Activated CD4-positive, alpha-beta T cell treated with anti-CD3 and anti-CD28 coated beads, Interleukin-10, Interleukin-2, amounts not matched to agents 100 ng/mL and 50 ng/mL, durations not matched to agents 16 hours and 8 hours (primary cell): ENCODE results near the gene AGPAT4.

ENCODE experiments used
- DNase-seq: peaks from one replicate; pipeline ENCODE4 v3.0.0-alpha.2; 2020

The AGPAT4 gene

GRCh38 chr6:161254126-161254463 is 19.8 kb downstream of the AGPAT4 start:
- DNase-seq, result no peak

- no peak for DNase-seq
These were observed 22.5 kb downstream of the AGPAT4 start for GRCh38 chr6:161251345-161251744.

DNA sequence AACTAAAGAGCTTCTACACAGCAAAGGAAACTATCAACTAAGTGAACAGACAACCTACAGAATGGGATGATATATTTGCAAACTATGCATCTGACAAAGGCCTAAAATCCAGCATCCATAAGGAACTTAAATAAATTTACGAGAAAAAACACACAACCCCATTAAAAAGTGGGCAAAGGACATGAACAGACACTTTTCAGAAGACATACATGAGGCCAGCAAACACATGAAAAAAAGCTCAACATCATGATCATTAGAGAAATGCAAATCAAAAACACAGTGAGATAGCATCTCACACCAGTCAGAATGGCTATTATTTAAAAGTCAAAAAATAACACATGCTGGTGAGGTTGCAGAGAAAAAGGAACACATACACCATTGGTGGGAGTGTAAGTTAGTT is 24.5 kb downstream of the AGPAT4 start:
- no peak for DNase-seq

- DNase-seq, result no peak
These were observed 27.1 kb downstream of the AGPAT4 start for GRCh38 chr6:161246725-161247124.

- DNase-seq, result no peak
These were observed 28.5 kb downstream of the AGPAT4 start for GRCh38 chr6:161245363-161245762.

DNA sequence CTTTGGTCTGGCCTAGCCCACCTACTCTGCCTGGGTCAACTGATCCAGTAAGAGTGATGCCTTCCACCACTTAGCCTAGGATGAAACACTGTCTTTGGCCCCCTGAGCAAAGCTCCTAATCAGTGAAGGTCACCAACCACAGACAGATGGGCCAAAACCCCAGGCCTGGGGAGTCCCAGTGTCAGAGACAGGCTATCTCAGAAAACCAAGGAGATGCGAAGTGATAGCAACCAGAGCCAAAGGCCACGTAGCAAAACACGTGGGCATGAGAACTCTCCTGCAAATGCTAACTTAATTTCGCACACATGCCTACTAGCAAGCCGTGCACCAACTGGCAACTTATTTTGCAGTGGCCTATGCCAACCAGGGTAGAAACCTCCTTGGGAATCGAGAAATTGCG is 29.1 kb downstream of the AGPAT4 start:
- no peak for DNase-seq

GRCh38 chr6:161242779-161243693 is 30.8 kb downstream of the AGPAT4 start:
- DNase-seq, result no peak

DNA sequence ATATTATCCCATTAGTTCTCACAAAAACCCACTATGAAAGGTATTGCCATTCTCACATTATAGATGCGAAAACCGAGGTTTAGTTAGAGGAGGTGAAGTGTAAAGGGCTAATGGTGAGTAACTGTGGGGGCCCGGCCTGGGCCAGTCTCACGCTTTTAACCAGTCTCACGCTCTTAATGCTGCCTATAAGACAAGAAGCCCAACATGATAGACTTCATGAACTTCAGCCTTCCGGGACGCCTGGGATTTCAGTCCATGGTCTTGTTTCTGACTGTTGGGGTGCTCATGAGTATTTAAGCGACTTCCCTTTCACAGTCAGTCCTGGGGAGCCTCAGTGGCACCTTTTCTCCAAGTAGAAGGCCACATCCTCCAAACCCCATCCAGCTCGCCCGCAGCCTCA is 31.7 kb downstream of the AGPAT4 start:
- DNase-seq, result no peak

GRCh38 chr6:161239001-161239400 is 34.9 kb downstream of the AGPAT4 start:
- no peak for DNase-seq

- DNase-seq, result no peak
These were observed 35.4 kb downstream of the AGPAT4 start for GRCh38 chr6:161238500-161238899.

- DNase-seq, result no peak
These were observed 35.8 kb downstream of the AGPAT4 start for GRCh38 chr6:161238081-161238480.

DNA sequence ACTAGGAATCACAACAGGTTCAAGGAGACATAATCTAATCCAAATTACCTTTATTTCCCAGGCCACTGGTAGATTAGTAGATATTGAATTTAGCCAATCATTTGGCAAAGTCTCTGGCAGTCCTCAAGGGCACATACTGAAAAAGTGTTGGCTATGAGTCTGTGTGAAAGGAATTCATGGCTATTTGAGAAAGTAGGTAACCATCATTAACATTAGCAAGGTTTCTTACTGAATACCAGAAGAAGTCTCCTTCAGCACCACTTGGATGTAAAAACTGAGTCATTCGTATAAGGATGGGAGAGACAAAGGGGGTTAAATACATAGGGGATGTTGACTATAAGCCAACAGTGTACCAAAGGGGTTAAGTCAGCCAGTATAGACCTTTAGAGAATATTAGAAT is 36.7 kb downstream of the AGPAT4 start:
- DNase-seq, result no peak

- peak; percentile 21 for DNase-seq
These were observed 37.9 kb downstream of the AGPAT4 start for GRCh38 chr6:161235776-161236633.

GRCh38 chr6:161233986-161234661 is 39.7 kb downstream of the AGPAT4 start:
- DNase-seq, result no peak

GRCh38 chr6:161232467-161232866 is 41.4 kb downstream of the AGPAT4 start:
- DNase-seq, result no peak

- no peak for DNase-seq
These were observed 41.9 kb downstream of the AGPAT4 start for GRCh38 chr6:161232010-161232409.

DNA sequence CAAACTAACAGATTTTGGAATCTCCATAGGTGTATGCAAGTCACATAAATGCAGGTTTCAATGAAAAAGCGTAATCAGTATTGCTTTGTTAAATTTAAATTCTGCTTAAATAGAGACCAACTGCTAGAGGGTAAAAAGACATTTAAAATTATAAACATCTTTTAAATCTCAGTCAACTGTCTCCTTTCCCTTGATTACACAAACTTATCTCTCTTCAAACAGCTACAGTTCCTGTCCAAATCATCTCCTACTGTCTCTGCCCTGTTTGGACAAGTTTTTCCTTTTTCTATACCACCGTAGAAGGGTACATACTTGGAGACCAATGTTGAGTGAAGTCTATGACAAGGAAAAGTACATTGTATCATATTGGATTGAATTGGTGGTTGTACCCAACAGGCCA is 43.5 kb downstream of the AGPAT4 start:
- no peak for DNase-seq

- peak; percentile 63 for DNase-seq
These were observed 44.8 kb downstream of the AGPAT4 start for GRCh38 chr6:161228921-161229591.

DNA sequence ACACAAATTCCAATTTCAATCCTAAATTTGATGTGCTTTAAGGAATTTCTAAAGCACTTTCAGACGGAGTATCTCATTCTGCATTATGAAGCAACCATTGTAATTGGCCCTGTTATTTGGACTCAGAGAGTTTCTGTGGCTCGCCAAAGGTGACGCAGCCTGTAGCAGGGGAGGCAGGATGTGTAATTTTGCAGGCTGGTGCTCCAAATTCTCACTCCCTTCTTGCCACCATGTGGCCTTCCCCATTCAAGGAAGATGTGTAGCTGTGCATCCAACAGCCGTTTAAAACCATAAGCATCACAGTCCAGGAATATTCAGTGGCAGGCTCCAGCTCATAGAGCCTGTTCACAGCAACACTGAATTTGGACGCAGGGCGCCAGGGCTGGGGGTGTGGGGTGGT is 45.8 kb downstream of the AGPAT4 start:
- DNase-seq, result no peak

DNA sequence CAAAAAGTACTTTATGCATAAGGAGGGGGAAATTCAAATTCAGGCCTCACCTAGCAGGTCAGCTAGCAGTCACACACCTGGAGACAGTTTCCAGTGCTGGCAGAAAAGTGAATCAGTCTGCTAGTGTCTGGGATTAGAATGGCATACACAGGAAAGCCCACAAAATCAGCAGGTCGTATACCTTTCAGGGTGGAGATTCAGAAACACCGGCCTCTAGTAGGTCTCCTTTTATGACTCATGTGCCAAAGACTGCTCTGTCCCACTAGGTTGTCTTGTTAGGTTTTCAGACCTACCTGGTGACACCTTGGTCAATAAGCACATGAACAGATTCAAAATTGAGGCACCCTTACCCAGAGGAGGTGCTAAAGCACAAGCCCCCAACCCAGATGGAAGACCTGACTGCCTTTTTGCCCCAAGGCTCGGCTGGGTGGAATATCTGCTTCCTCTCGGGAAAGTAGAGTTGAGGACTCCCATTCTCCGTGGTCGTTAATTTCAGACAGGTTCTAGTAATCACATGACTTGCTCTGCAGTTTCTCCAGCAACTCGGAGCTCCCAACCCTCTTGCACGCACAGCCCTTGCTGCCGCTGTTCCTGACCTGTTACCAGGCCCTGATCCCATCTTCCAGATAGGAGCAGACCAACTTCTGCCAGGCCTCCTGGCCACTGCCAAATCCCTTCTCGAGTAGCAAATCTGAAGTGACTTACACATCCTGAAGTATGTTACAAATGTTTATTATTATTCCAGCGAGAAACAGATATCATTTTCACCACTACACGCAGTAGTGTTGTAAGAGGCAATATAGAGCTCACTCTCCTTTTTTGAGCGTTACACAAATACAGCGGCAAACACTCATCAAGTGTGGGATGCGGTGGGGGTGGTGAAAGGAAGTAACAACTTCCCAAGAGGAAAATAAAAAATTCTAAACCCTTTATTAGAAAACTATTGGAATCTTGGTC is 46.6 kb downstream of the AGPAT4 start:
- no peak for DNase-seq
